Parathyroid adenoma (tissue), 2 donors: Measurements from ENCODE around the gene GJC2.

ENCODE experiments used
- H2AFZ ChIP-seq: fragments of 300-600 bp; sonication (generic); one replicate; pipeline ENCODE4 v1.7.0; 2017; ENCODE audit warnings: antibody characterized with exemption, mild to moderate bottlenecking
- H3K27ac ChIP-seq: fragments of 300-600 bp; sonication (generic); one replicate; pipeline ENCODE4 v1.7.0; 2017
- H3K27me3 ChIP-seq: fragments of 300-600 bp; sonication (generic); one replicate; pipeline ENCODE4 v1.7.0; 2017; ENCODE audit warnings: low read length; ENCODE audit not compliant: control insufficient read depth, insufficient read depth
- H3K36me3 ChIP-seq: fragments of 300-600 bp; sonication (generic); one replicate; pipeline ENCODE4 v1.7.0; 2017; ENCODE audit warnings: low read length; ENCODE audit not compliant: control insufficient read depth, insufficient read depth
- H3K4me1 ChIP-seq: fragments of 300-600 bp; sonication (generic); one replicate; pipeline ENCODE4 v1.7.0; 2017; ENCODE audit warnings: control low read depth
- H3K4me2 ChIP-seq: fragments of 300-600 bp; sonication (generic); one replicate; pipeline ENCODE4 v1.7.0; 2017; ENCODE audit warnings: low read length
- H3K4me3 ChIP-seq: fragments of 300-600 bp; sonication (generic); one replicate; pipeline ENCODE4 v1.7.0; 2017; ENCODE audit warnings: low read depth, low read length
- H3K79me2 ChIP-seq: fragments of 300-600 bp; sonication (generic); one replicate; pipeline ENCODE4 v1.7.0; 2017; ENCODE audit warnings: control low read depth
- H3K9ac ChIP-seq: fragments of 300-600 bp; sonication (generic); one replicate; pipeline ENCODE4 v1.7.0; 2017; ENCODE audit warnings: mild to moderate bottlenecking
- H3K9me3 ChIP-seq: fragments of 300-600 bp; sonication (generic); one replicate; pipeline ENCODE4 v1.7.0; 2017; ENCODE audit warnings: low read length; ENCODE audit not compliant: control insufficient read depth
- TF ChIP-seq, protein P1 (sequence below): fragments of 300-600 bp; sonication (generic); IDR thresholded peaks from one replicate; pipeline ENCODE4 v1.7.0; 2017; ENCODE audit warnings: antibody characterized with exemption, mild to moderate bottlenecking
- donor health status: primary hyperparathyroidism.

GJC2 gene

DNA sequence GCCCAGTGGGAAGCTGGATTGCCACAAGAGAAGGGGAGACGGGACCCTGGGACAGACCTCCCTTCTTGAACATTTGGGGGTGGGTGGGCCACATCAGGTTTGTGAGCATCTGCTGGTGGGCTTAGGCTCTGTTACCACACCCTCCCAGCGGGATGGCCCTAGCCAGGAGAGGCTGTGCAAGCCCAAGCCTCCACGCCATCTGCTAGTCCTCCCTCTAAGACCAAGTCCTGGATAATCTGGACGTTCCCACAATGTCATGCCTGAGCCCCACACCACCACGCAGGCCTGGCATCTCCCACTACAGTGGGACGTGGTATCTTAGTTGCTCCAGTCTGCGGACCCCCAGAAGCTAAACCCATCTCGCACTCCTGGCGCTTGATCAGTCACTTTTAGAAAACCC lies 12.1 kb downstream of the GJC2 start:
- Histone ChIP-seq H3K4me2 (no peak overlapping the region), H3K27ac (peak overlapping the region; percentile 32), H3K36me3 (no peaks in the 10 kb centered on the region)

DNA sequence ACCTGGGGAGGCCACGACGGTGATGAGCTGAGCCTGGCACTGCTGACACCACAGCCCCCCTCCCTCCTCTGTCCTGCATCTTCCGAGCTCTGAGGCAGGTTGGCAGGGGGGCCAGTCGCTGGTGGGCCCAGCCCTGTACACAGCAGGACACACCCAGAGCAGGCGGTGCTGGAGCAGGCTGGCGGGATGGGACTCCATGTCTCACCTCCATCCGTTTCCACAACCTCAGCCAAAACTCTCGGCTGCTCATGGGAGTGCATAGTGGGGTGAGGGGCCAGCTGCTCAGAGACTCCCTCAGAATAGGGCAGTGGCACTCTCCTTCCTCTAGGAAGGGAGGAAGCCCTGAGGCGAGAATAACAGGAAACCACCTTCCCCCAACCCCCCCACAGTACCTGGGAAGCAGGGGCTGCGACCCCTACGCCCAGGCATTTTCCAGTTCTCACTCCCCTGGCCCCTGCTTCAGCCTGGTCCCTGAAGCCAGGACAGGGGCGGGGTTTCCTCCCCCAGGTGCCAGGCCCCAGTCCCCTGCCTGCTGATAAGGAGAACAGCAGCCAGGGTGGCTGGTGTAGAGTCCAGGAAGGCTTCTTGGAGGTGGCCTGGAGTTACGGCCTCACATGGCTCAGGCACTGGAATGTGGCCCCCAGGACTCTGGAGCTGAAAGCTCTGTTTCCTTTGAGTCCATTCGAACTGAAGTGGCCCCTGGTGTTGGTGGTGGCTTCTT lies 12.7 kb downstream of the GJC2 start:
- H3K9ac ChIP-seq, result no peak overlapping the region

More for the DNA sequence above, 12.1 kb downstream of the GJC2 start:
- TF ChIP-seq, protein P1, sequence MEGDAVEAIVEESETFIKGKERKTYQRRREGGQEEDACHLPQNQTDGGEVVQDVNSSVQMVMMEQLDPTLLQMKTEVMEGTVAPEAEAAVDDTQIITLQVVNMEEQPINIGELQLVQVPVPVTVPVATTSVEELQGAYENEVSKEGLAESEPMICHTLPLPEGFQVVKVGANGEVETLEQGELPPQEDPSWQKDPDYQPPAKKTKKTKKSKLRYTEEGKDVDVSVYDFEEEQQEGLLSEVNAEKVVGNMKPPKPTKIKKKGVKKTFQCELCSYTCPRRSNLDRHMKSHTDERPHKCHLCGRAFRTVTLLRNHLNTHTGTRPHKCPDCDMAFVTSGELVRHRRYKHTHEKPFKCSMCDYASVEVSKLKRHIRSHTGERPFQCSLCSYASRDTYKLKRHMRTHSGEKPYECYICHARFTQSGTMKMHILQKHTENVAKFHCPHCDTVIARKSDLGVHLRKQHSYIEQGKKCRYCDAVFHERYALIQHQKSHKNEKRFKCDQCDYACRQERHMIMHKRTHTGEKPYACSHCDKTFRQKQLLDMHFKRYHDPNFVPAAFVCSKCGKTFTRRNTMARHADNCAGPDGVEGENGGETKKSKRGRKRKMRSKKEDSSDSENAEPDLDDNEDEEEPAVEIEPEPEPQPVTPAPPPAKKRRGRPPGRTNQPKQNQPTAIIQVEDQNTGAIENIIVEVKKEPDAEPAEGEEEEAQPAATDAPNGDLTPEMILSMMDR, result no peak
- no peaks in the 10 kb centered on the region for H3K27me3 ChIP-seq
- no peak overlapping the region for H2AFZ ChIP-seq
- no peaks in the 10 kb centered on the region for H3K4me1 ChIP-seq
- no peaks in the 10 kb centered on the region for H3K79me2 ChIP-seq
- H3K9me3 ChIP-seq, result no peaks in the 10 kb centered on the region
- H3K4me3 ChIP-seq, result no peak overlapping the region
- no peak overlapping the region for H3K9ac ChIP-seq

DNA sequence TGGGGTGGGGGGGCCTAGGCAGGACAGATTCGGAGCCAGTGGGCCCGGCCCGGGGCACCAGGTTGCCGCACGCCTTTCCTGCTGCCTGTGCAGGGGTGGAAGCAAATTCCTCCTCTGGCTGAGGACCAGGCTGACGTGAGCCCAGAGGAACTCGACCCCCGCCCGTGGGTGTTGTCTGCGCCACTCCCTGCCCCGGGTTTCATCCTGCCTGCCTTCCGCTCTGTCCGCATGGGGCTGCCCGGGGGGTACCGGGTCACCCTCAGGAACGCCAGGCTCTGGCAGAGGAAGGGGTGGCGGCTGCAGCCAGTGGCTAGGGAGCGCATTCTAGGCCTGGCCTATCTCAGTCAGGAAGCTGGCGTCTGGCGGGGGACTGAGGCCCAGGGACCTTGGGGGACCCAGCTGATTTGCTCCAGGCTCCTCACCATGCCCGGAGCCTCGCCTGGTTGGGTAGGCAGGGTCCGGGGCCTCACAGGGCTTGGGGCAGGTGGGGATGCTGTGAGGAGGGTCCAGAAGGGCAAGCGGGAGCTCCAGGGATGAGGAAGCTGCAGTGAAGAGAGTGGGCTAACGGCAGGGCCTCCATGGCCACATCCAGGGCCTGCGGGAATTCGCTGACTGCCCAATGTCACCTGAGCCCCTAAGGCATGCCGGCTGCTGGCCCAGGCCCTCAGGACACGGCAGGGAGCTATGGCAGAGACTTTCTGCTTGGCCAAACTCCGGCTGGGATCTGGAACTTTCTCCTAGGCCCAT lies 13.4 kb downstream of the GJC2 start:
- Histone ChIP-seq H3K27me3 (no peaks in the 10 kb centered on the region), H3K4me3 (no peak overlapping the region), H3K79me2 (no peaks in the 10 kb centered on the region), H3K27ac (peak overlapping the region; percentile 54), H3K36me3 (no peaks in the 10 kb centered on the region), H3K4me2 (no peak overlapping the region), H3K4me1 (no peaks in the 10 kb centered on the region), H2AFZ (no peak overlapping the region), H3K9me3 (no peaks in the 10 kb centered on the region), H3K9ac (no peak overlapping the region)
- TF ChIP-seq, protein P1, result no peak

More for the DNA sequence above, 12.7 kb downstream of the GJC2 start:
- no peaks in the 10 kb centered on the region for H3K36me3 ChIP-seq
- TF ChIP-seq, protein P1, result no peak
- H3K4me1 ChIP-seq, result no peaks in the 10 kb centered on the region
- no peak overlapping the region for H3K4me2 ChIP-seq
- H3K4me3 ChIP-seq, result no peak overlapping the region
- H3K27ac ChIP-seq, result peak overlapping the region; percentile 54
- H3K79me2 ChIP-seq, result no peaks in the 10 kb centered on the region
- no peaks in the 10 kb centered on the region for H3K27me3 ChIP-seq
- H2AFZ ChIP-seq, result no peak overlapping the region
- H3K9me3 ChIP-seq, result no peaks in the 10 kb centered on the region

DNA sequence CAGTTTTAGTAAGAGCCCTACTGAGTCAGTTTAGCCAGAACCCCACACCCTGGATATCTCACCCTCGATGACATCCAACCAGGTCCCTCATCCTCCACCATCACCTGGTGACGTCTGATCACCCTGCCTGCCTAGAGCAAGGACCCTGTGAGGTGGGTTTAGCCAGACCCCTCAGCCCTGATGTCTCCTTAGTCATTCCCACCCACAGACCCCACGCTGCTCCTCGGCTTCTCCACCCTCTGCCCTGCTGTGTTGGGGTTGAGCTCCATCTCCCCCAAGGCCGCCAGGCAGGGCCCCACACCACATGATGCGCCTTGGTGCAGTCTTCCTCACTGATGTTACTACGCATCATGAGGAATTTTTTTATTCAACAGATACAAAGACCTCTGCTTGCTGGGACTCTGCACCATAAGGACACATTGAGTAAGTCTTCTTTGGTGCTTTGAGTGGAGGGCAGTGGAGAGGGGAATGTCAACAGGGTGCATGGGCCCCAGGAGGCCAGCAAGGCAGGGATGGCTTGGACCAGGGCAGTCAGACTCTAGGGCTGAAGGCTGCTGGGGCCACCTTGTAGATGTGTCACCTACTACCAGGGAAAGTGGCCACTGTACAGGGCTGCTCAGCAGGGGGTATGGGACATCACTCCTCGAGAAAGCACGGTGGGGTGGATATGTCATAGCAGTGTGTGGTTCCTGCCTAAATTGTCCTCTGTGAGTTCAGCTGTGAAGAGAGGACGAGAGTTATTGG lies 14.2 kb downstream of the GJC2 start:
- Histone ChIP-seq H3K4me1 (no peaks in the 10 kb centered on the region), H3K9ac (no peak overlapping the region), H3K9me3 (no peaks in the 10 kb centered on the region), H3K4me2 (no peak overlapping the region), H3K36me3 (no peaks in the 10 kb centered on the region), H2AFZ (no peak overlapping the region), H3K4me3 (no peak overlapping the region), H3K27me3 (no peaks in the 10 kb centered on the region), H3K27ac (no peak overlapping the region), H3K79me2 (no peaks in the 10 kb centered on the region)
- TF ChIP-seq, protein P1, result no peak
